ENCODE results near the gene RASSF7. TPM values are rescaled to one million over a fixed set of nuclear protein-coding genes. Genes with fewer than 3 reads are reported as not detected.

Gene RASSF7
- total and polyA plus RNA-seq, 2 donors (not counting 1 experiment from before 2014, with no cell fraction given) = 29.8 to 89.3 TPM

- Histone ChIP-seq H3K9ac (ENCODE audit: low read length) (no peak overlapping the region), H3K27me3 (replicated peaks in 1 of 4; ENCODE audit: control extremely low read depth in 1 of 4, control insufficient read depth in 3 of 4, insufficient read depth in 4 of 4, low read length in 3 of 4) (no peaks in the 10 kb centered on the region), H2AFZ (ENCODE audit: insufficient read depth, low read depth, low read length, poor library complexity, severe bottlenecking) (no peak overlapping the region), H3K36me3 (replicated peaks in 1 of 2; ENCODE audit: control extremely low read depth in 1 of 2, control insufficient read depth in 1 of 2, extremely low read depth in 1 of 2, insufficient read depth in 2 of 2, low read length in 1 of 2) (peaks cover 0 to 51% of the 10 kb centered on the region in 2 experiments), H3K4me2 (replicated peaks; ENCODE audit: low read depth, low read length, poor library complexity, severe bottlenecking) (peak overlapping the region; percentile 90), H4K20me1 (ENCODE audit: control insufficient read depth, insufficient read depth, low read length, poor library complexity, severe bottlenecking) (peaks cover 66% of the 10 kb centered on the region), H3K4me1 (ENCODE audit: control insufficient read depth in 2 of 2, insufficient read depth in 2 of 2, low read length in 2 of 2) (peaks cover 18 to 35% of the 10 kb centered on the region in 2 donors), H3K27ac (ENCODE audit: low read length in 2 of 2) (peak overlapping the region in 1 of 2 donors; percentile 59), H3K9me3 (ENCODE audit: control extremely low read depth in 1 of 3, control insufficient read depth in 2 of 3, insufficient read depth in 1 of 3, low read length in 2 of 3) (no peaks in the 10 kb centered on the region), H3K79me2 (ENCODE audit: control insufficient read depth, insufficient read depth, low read length) (peaks cover 6% of the 10 kb centered on the region), H3K4me3 (ENCODE audit: control extremely low read depth in 1 of 5, extremely low read depth in 1 of 5, insufficient read depth in 1 of 5, low read depth in 2 of 5, low read length in 4 of 5) (no peak overlapping the region)
- ATAC-seq (ENCODE audit: low read depth) (no peak), DNase-seq (peak; percentile 71)
- Mint-ChIP-seq H3K27ac (no peak overlapping the region), H3K4me1 (peaks cover 17% of the 10 kb centered on the region), H3K9me3 (ENCODE audit: insufficient read depth) (no peaks in the 10 kb centered on the region), H3K27me3 (no peaks in the 10 kb centered on the region), H3K4me3 (no peak overlapping the region)
- TF ChIP-seq, protein P1, sequence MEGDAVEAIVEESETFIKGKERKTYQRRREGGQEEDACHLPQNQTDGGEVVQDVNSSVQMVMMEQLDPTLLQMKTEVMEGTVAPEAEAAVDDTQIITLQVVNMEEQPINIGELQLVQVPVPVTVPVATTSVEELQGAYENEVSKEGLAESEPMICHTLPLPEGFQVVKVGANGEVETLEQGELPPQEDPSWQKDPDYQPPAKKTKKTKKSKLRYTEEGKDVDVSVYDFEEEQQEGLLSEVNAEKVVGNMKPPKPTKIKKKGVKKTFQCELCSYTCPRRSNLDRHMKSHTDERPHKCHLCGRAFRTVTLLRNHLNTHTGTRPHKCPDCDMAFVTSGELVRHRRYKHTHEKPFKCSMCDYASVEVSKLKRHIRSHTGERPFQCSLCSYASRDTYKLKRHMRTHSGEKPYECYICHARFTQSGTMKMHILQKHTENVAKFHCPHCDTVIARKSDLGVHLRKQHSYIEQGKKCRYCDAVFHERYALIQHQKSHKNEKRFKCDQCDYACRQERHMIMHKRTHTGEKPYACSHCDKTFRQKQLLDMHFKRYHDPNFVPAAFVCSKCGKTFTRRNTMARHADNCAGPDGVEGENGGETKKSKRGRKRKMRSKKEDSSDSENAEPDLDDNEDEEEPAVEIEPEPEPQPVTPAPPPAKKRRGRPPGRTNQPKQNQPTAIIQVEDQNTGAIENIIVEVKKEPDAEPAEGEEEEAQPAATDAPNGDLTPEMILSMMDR (IDR thresholded peaks at IDR 0.05) = no peak
- no peak for TF ChIP-seq EZH2 (IDR thresholded peaks at IDR 0.05; ENCODE audit: borderline replicate concordance, insufficient read depth, low read depth, low read length, poor library complexity, severe bottlenecking)
- intact Hi-C loops (cut with micrococcal nuclease) = loop anchor here (10.0 kb wide), 1 partner anchor 111 kb away; no protein-coding TSS in a partner anchor
- 92% methylated on average over 17 of the region's 36 CpGs for WGBS (ENCODE audit: insufficient coverage)
- CTCF ChIA-PET = interaction anchor here (1.4 to 1.7 kb wide), 2 partner anchors 59 to 96 kb away, joined by 3 to 5 read pairs; no protein-coding TSS in a partner anchor
- POLR2A ChIA-PET = interaction anchor here (0.6 to 2.0 kb wide), 2 partner anchors 37 to 219 kb away, joined by 4 to 8 read pairs; partner anchors contain the start of genes CD151 and PHRF1
Observed at GRCh38 chr11:613369-613968, 52.7 kb downstream of the RASSF7 start.

Small RNAs within 50 kb of the gene (small RNA-seq; reads per million reads assigned to genes)
- 6.3 reads per million, percentile 75 among the genes with 10 or more reads in this experiment for gene MIR210 (ENCODE audit: insufficient read length, low read depth, low replicate concordance)

Other genes with a start within 250 kb of the RASSF7 start
- gene IFITM1, start 246.9 kb upstream of the RASSF7 start, total RNA-seq = 19.5 and 19.7 TPM in 2 replicates
- gene IFITM1, start 246.9 kb upstream of the RASSF7 start, polyA plus RNA-seq = 70.6 and 83.7 TPM in 2 replicates
- gene IFITM3, start 240.1 kb upstream of the RASSF7 start, total RNA-seq = 9.8 and 16.5 TPM in 2 replicates
- 1.6 and 5.2 TPM in 2 replicates for gene IFITM3, start 240.1 kb upstream of the RASSF7 start, polyA plus RNA-seq
- not detected in 2 replicates for gene B4GALNT4, start 191.5 kb upstream of the RASSF7 start, total RNA-seq
- 0.07 TPM in 1 of 2 replicates, not detected in the other for gene B4GALNT4, start 191.5 kb upstream of the RASSF7 start, polyA plus RNA-seq
- gene PKP3, start 166.8 kb upstream of the RASSF7 start, total RNA-seq = 0.39 TPM in 1 of 2 replicates, not detected in the other
- gene PKP3, start 166.8 kb upstream of the RASSF7 start, polyA plus RNA-seq = 0.16 and 0.78 TPM in 2 replicates
- 66.6 and 73.8 TPM in 2 replicates for gene SIGIRR, start 146.0 kb upstream of the RASSF7 start, total RNA-seq
- gene SIGIRR, start 146.0 kb upstream of the RASSF7 start, polyA plus RNA-seq = 92.1 and 145 TPM in 2 replicates
- gene ANO9, start 119.0 kb upstream of the RASSF7 start, total RNA-seq = 62.0 and 63.9 TPM in 2 replicates
- 94.1 and 107 TPM in 2 replicates for gene ANO9, start 119.0 kb upstream of the RASSF7 start, polyA plus RNA-seq
- 29.0 and 35.5 TPM in 2 replicates for gene PTDSS2, start 110.7 kb upstream of the RASSF7 start, total RNA-seq
- gene PTDSS2, start 110.7 kb upstream of the RASSF7 start, polyA plus RNA-seq = 15.4 and 22.1 TPM in 2 replicates
- gene RNH1, start 53.7 kb upstream of the RASSF7 start, total RNA-seq = 76.2 and 81.0 TPM in 2 replicates
- 156 and 159 TPM in 2 replicates for gene RNH1, start 53.7 kb upstream of the RASSF7 start, polyA plus RNA-seq
- 63.5 and 66.2 TPM in 2 replicates for gene HRAS, start 25.4 kb upstream of the RASSF7 start, total RNA-seq
- gene HRAS, start 25.4 kb upstream of the RASSF7 start, polyA plus RNA-seq = 86.0 and 110 TPM in 2 replicates
- gene LRRC56, start 23.4 kb upstream of the RASSF7 start, total RNA-seq = 15.8 and 16.6 TPM in 2 replicates
- 6.6 and 11.8 TPM in 2 replicates for gene LRRC56, start 23.4 kb upstream of the RASSF7 start, polyA plus RNA-seq
- 19.7 and 21.4 TPM in 2 replicates for gene LMNTD2, start 232 bp upstream of the RASSF7 start, total RNA-seq
- 29.6 and 34.9 TPM in 2 replicates for gene LMNTD2, start 232 bp upstream of the RASSF7 start, polyA plus RNA-seq
- gene PHRF1, start 15.5 kb downstream of the RASSF7 start, total RNA-seq = 57.9 and 63.5 TPM in 2 replicates
- gene PHRF1, start 15.5 kb downstream of the RASSF7 start, polyA plus RNA-seq = 21.2 and 22.3 TPM in 2 replicates
- 136 and 147 TPM in 2 replicates for gene IRF7, start 55.0 kb downstream of the RASSF7 start, total RNA-seq
- 170 and 184 TPM in 2 replicates for gene IRF7, start 55.0 kb downstream of the RASSF7 start, polyA plus RNA-seq
- gene CDHR5, start 64.0 kb downstream of the RASSF7 start, total RNA-seq = not detected in 2 replicates
- 0.04 and 0.09 TPM in 2 replicates for gene CDHR5, start 64.0 kb downstream of the RASSF7 start, polyA plus RNA-seq
- not detected in 2 replicates for gene SCT, start 66.2 kb downstream of the RASSF7 start, total RNA-seq
- not detected in 2 replicates for gene SCT, start 66.2 kb downstream of the RASSF7 start, polyA plus RNA-seq
- gene DRD4, start 76.3 kb downstream of the RASSF7 start, total RNA-seq = 1.3 TPM in 1 of 2 replicates, not detected in the other
- 0.17 TPM in 1 of 2 replicates, not detected in the other for gene DRD4, start 76.3 kb downstream of the RASSF7 start, polyA plus RNA-seq
- 53.6 and 58.6 TPM in 2 replicates for gene DEAF1, start 134.3 kb downstream of the RASSF7 start, total RNA-seq
- gene DEAF1, start 134.3 kb downstream of the RASSF7 start, polyA plus RNA-seq = 31.8 and 32.7 TPM in 2 replicates
- gene TMEM80, start 134.8 kb downstream of the RASSF7 start, total RNA-seq = 77.8 and 84.1 TPM in 2 replicates
- 56.9 and 72.5 TPM in 2 replicates for gene TMEM80, start 134.8 kb downstream of the RASSF7 start, polyA plus RNA-seq
- gene EPS8L2, start 145.3 kb downstream of the RASSF7 start, total RNA-seq = 12.7 and 13.9 TPM in 2 replicates
- 11.9 and 22.7 TPM in 2 replicates for gene EPS8L2, start 145.3 kb downstream of the RASSF7 start, polyA plus RNA-seq
- 105 and 116 TPM in 2 replicates for gene TALDO1, start 186.5 kb downstream of the RASSF7 start, total RNA-seq
- 71.0 and 82.4 TPM in 2 replicates for gene TALDO1, start 186.5 kb downstream of the RASSF7 start, polyA plus RNA-seq
- gene GATD1, start 216.5 kb downstream of the RASSF7 start, total RNA-seq = 70.0 and 80.0 TPM in 2 replicates
- gene GATD1, start 216.5 kb downstream of the RASSF7 start, polyA plus RNA-seq = 37.4 and 62.4 TPM in 2 replicates
- gene CEND1, start 229.1 kb downstream of the RASSF7 start, total RNA-seq = 0.39 and 0.49 TPM in 2 replicates
- gene CEND1, start 229.1 kb downstream of the RASSF7 start, polyA plus RNA-seq = 0.13 and 0.20 TPM in 2 replicates
- gene SLC25A22, start 237.3 kb downstream of the RASSF7 start, total RNA-seq = 25.7 and 28.2 TPM in 2 replicates
- 45.7 and 50.9 TPM in 2 replicates for gene SLC25A22, start 237.3 kb downstream of the RASSF7 start, polyA plus RNA-seq
- gene PIDD1, start 244.3 kb downstream of the RASSF7 start, total RNA-seq = 32.5 and 39.2 TPM in 2 replicates
- 58.4 and 59.2 TPM in 2 replicates for gene PIDD1, start 244.3 kb downstream of the RASSF7 start, polyA plus RNA-seq
- gene RPLP2, start 249.0 kb downstream of the RASSF7 start, total RNA-seq = 3,814 and 3,947 TPM in 2 replicates
- 525 and 3,297 TPM in 2 replicates for gene RPLP2, start 249.0 kb downstream of the RASSF7 start, polyA plus RNA-seq

All from B cell (primary cell).